GM18907 (cell line): ENCODE measurements around the gene UBE2V1.
A peak's percentile ranks its signal among the peaks of the same experiment; 100 is the strongest.
"Not testable (repeated sequence)": the region's sequence is repeated elsewhere in the genome, so short reads cannot be mapped to it uniquely, and the experiment has no call there.

Experiments
- ATAC-seq: cut with Tn5 transposase; IDR thresholded peaks from one replicate; pipeline ENCODE4 v1.9.1; 2021; ENCODE audit warnings: mild to moderate bottlenecking, moderate library complexity; ENCODE audit not compliant: unreplicated experiment

Gene UBE2V1

DNA sequence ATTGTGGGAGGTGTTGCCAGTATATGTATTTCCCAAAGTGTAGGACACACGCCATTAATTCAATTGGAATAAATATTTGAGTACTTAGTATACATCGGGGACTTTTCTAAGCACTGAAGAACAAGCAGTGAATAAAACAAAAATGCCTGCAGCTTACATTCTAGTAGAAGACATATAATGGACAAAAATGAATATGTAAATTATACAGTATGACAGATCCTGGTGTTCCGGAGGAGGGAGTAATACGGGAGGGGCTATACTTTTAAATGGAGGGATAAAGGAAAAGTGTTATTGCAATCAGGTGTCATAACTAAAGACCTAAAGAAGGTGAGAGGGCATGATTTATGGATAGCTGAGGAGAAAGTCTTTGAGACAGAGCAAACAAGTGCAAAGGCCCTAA is 15.1 kb downstream of the UBE2V1 start:
- no peak for ATAC-seq

DNA sequence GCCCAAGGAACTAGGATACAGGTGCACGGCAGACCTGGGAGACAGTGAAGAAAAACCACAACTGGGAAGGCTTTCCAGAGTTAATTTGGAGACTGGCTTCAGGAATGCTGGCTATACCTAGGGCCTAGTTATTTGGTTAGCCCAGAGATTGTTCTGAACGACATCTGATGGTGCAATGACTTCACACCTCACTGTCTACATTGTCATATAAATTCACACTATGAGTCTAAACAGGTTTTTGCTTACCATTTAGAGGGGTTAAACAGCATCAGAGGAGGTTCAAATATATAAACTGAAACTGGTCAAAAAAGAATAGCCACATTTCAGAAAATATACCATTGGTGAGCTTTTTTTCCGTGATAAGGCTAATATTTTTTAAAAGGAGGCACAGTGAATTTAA is 16.7 kb downstream of the UBE2V1 start:
- no peak for ATAC-seq

DNA sequence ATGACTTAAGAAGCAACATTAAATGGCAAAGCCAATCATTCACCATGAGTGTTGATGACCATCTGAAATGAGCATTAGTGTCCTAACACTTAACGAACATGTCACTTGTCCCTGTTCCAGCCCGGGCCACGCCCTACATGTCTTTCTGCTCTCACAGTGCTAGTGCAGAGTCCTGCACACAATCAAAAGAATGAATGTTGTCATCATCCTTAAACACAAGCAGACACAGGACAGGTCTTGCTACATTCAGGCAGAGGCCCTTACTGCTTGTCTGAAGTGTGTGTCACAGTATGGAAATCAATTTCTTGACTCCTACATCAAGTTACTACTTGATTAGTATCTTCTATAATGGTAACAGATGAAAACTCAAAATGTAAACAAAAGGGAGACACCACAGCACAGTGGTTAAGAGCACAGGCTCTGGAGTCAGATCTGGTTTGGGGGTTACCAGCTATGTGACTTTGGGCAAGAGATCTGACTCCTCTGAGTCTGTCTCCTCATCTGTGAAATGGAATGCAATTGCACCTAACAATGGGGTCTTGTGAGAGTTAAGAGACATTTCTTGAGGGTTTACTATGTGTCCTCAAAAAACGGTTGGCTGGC is 17.4 kb downstream of the UBE2V1 start:
- ATAC-seq, result no peak

DNA sequence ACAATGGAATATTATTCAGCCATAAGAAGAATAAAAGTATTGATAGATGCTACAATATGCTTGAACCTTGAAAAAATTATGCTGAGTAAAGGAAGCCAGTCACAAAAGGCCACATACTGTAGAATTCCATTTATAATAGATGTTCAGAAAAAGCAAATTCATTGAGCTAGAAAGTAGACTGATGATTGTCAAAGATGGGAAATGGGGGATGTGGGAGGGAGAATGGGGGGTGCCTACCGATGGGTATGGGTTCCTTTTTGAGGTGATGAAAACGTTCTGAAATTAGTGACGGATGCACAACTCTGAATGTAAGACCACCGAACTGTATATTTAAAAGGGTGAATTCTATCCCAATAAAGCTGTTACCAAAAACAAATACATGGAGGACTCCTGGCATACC is 18.4 kb downstream of the UBE2V1 start:
- no peak for ATAC-seq

DNA sequence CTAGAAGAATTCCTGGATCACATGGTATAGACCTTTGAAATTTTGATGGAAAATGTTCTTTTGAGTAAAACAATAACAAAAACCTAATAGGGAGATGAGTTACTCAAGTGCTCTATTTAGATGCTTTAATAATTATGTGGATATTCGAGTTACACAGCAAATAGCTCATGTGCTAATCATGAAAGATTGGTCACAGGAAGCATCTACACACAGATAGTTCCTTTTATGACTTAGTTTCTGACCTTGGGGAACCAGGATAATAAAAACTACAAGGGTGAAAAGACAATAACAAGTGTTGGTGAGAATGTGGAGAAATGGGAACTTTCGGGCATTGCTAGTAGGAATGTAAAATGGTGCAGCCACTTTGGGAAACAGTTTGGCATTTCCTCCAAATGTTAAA is 19.7 kb downstream of the UBE2V1 start:
- no peak for ATAC-seq

DNA sequence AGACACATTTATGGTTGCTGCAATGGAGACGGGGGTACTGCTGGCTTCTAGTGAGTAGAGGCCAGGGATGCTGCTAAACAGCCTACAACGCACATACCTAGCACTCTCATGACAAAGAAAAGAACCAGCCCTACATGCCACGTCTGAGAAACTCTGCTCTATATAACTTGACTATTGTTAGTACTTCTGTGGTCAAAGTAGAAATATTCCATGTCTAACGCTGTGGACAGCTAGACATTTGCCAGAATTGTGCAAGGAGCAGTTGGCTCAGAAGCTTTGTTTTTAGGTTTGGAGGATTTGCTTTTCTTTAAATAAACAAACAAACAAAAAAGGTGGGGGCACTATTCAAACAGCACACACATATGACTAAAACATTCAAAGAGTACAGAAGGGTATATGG is 20.5 kb downstream of the UBE2V1 start:
- ATAC-seq, result no peak

DNA sequence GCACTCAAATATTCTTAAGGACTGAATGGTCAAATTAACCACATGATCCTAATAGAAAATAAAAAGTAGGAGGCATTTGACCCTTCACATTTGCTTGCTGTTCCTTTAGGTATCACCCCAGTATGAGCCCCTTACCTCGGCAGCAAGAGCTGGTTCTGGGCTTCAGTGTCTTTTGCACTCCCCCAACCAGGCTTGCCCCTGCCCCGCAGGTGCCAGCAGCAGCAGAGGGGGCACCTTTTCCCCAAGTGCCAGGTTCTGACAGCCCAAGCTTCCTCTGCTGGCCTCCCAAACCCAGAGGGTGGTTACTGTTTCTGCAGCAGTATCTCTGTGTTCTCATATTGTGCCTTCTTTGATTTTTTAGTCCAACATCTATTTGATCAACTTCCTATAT is 23.2 kb downstream of the UBE2V1 start:
- ATAC-seq, result no peak

DNA sequence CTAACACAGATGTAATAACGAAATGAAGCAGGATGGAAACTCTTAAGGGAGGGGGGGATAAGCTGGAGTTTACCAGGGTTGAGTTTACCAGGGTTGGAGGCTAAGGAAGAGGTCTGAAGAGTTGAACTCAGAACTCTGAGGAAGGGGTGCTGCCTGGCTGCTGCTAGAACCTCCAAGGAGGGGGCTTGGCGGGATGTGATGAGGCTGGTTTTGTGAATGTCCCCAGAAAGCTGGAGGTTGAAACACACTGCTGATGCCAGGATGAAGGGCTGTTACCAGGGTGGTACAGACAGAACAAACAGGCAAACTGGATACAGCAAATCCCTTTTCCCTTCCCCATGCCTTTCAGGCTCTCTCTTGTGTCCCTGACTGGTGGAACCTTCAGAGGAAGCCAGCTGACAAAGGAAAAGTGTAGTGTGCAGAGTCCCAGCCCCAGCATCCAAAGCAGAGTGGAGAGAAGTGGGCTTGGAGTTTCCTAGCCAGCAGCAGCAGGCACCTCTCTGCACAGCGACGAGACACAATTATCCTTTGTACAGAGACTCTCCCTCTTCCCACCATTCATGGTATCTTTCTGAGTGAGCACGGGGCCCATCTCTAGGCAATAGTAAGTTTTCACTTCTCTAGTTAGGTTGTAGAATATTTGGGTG is 23.7 kb downstream of the UBE2V1 start:
- no peak for ATAC-seq

DNA sequence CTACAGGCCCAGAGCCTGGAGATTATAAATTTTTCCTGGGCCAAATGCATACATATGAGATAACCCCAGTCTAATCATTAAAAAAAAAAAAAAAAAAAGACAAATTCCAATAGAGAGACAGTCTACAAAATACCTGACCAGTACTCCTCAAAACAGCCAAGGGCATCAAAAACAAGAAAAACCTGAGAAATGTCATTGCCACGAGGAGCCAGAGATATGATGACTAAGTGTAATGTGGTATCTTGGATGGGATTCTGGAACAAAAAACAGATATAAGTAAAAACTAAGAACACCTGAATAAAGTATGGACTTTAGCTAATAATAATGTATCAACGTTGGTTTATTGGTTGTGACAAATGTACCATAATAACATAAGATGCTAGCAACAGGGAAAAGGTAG is 24.9 kb downstream of the UBE2V1 start:
- ATAC-seq, result no peak

DNA sequence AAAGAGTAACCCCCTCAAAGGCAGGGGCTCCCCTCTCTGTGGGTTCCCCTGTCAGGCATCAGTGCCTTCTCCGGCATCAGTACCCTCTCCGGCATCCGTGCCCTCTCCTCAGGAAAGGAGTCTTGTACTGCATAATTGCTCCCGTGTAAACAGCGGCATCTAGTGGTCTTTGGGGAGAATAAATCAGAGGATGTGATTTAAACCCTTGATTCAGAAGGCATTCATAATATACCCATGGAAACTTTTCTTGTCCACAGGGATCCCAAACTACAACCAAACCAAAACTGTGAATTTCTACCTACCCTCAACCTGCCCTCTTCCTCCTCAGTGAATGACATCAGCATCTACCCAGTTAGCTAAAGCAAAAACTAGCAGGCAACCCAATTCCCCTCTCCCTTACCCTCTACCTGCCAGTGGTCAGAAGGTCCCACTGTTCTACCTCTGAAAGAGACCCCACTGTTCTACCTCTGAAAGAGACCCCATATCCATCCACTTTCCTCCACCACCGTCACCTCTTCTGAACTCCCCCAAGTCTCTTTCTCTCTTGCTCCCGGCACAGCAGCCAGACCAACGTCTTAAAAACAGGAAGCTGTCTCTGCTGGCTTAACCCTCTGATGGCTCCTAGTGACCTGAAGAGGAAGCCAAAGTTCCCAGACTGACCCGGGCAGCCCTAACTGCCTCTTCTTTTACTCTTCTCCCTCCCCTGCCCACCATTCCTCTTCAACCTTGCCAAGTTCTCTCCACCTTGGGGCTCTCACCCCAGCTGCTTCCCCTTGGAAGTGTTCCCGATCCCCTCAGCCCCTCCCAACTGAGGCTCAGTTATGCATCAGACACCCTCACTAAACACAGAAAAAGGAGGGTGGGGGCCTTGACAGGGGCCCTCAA is 27.2 kb downstream of the UBE2V1 start:
- ATAC-seq, result no peak

DNA sequence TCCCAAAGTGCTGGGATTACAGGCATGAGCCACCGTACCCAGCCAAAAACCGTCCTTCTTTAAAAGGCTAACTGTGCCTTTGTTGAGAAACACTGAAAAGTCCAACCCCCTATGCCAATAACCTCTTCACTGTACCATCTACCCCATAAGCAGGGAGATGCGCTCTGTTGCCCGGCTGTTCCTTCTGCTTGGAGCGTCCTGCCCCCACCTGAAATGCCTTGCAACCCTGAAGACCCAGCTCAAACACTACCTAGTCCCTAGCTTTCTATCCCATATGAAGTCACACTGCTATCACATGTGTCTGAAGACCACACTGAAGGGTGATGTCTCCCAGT is 27.8 kb downstream of the UBE2V1 start:
- ATAC-seq, result no peak

DNA sequence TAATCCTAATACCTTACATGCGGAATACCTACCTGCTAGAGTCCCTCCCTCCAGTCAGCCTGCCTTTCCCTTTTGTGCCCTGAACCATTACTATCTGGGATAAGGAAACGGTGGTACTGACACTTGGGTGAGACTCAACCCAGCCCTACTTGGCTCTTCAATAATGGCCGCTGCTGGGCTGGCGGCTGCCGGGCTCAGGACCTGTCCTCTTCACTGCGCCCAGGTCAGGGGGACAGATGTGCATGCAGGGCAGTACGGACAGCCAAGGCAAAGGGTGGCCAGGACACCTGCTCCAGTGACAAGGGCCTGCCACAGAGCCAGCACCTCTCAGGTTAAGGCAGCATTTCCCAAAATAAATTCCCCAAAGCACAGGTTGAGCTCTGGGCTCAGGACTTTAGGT is 29.9 kb downstream of the UBE2V1 start:
- no peak for ATAC-seq

DNA sequence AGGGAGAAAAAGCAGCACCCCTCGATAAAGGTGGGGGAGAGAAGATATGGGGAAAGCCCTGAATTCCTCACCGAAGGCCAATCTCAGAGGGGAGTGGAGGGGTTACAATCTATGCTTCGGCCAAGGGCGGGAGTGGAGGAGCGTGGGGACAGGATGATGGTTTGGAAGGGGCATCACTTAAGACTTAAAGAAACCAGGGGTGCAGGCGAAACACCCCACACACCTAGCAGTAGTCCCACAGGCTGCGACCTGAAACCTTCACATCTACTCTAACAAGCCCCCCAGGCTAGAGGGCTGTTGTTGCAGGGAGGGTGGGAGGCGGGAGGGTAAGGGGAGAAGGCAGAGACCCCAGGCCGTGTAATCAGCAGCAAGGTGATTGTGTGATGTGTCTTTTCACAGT is 30.9 kb downstream of the UBE2V1 start:
- not testable (repeated sequence) for ATAC-seq

DNA sequence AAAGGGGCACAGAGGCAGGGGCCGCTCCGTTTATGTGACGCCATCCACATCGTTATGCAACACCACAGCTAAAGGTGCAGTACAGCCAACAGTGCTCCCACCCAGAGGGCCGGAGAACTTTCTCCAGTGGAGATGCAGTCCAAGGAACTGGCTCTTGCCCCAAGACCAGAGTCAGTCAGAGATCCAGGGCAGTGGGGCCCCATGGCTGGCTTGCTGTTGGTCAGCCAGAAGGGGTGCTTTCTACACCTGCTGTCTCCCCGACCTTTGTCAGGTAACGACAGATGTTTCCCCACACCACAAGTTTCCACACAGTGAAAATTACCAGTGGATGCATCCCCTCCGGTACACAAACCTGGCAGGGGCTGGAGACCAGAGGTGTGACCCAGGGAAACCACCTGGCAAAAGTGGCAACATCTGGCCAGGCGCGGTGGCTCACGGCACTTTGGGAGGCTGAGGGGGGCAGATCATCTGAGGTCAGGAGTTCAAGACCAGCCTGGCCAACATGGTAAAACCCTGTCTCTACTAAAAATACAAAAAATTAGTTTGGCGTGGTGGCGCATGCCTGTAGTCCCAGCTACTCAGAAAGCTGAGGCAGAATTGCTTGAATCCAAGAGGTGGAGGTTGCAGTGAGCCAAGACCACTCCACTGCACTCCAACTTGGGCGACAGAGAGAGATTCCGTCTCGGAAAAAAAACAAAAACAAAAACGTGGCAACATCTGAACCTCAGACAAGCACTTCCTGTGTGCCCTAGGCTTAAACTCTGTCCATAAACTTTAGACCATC is 34.9 kb downstream of the UBE2V1 start:
- ATAC-seq, result no peak

DNA sequence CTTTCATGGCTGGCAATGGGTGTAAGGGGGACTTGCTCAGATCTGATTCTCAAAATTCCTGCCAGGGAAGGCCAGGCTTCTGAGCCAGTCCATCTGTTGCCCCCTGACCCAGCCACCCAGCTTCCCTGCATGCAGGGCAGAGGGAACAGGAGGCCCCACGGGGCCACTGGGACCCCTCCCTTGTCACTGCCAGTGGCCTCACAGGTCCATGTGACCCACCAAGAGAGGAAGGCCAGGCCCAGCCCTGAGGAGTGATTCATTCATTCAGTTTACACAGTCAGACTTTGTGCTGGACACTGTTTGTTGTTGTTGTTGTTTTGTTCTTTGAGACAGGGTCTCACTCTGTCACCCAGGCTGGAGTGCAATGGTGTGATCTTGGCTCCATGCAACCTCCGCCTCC is 39.5 kb downstream of the UBE2V1 start:
- no peak for ATAC-seq

DNA sequence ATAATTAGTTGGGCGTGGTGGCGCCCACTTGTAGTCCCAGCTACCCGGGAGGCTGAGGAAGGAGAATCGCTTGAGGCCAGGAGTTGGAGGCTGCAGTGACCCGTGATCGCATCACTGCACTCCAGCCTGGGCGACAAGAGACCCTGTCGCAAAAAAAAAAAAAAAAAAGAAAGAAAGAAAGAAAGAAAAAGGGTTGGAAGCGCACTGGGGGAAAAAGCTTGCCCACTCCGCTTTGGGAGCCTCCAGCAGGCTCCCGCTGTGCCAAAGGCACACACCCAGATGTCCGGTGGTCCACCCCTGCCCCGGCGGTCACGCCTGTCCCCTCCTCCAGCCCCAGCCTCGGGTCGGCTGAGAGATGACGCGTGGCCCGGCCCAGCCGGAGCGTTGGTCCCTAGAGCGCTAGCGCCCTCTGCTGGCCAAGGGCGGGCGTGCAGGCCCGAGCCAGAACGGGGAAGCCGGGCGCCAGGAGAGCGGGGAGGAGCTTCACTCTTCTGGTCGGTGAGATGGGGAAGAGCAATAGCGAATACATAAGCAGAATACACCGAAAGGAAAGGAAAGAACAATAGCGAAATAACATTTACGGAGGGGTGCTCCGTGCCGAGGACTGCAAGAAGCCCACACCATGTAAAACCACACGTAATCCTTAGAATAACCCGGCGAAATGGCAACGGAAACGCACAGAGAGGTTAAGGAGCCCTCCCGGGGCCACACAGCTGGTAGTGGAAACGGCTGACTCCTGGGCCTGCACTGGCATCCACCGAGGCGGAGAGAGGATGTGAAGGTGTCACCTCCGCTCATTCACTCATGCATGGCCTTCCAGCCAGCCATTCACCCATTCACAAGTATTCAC is 41.7 kb downstream of the UBE2V1 start:
- ATAC-seq, result peak; percentile 88

DNA sequence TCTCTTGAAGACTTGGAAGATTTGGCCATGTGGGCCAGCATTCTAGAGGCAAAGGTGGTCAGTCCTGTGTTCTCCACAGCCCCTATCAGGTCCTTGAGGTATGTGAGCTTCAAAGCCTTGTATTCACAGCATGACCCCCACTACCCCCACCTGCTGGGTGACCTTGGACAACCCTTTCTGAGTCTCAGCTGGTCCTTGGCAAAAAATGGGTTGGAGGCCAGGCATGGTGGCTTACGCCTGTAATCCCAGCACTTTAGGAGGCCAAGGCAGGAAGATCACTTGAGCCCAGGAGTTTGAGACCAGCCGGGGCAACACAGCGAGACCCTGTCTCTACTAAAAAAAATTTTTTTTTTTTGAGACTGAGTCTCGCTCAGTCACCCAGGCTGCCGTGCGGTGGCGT is 42.6 kb downstream of the UBE2V1 start:
- no peak for ATAC-seq

DNA sequence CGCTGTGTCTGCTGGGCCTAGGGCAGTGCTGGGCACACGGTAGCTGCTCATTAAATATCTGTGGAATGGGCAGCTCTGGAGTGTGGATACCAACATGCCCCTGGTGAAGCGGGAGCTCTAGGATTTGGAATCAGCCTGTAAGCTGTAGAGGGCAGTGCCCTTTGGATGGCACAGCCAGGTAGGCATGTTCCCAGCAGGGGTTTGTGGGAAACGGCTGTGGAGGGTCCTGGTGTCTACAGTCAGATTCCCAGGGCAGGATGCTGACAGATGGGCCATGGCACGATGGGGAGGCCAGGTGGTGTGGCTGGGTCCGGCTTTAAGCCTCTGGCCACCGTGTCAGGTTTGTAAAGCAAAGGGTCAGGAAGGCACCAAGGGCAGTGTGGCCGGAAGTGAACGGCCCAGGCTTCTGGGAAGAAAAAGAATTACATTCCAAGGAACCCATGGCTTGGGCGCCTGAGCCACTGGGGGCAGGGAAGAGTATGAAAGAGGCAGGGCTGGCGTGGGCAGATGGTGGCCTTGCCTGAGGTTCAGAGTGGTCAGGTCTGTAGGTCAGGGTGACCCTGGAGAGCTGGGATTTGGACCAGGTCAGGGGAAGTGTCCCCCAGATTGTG is 44.8 kb downstream of the UBE2V1 start:
- no peak for ATAC-seq

DNA sequence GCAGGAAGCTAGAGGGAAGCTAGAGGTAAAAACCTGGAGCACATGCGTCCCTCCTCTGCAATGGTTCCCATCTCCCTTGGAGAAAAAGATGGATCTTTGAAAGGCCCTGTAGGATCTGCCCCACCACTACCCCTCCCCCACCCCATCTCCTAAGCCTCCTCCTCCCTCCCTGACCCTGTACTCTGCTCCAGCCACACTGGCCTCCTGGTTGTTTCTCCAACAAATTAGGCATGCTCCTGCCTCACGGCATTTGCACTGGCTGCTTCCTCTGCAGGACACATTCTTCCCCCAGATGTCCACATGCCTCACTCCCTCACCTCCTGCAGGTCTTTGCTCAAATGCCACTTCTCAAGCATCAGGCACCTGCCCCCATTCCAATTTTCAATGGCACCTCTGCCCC is 45.5 kb downstream of the UBE2V1 start:
- ATAC-seq, result no peak

DNA sequence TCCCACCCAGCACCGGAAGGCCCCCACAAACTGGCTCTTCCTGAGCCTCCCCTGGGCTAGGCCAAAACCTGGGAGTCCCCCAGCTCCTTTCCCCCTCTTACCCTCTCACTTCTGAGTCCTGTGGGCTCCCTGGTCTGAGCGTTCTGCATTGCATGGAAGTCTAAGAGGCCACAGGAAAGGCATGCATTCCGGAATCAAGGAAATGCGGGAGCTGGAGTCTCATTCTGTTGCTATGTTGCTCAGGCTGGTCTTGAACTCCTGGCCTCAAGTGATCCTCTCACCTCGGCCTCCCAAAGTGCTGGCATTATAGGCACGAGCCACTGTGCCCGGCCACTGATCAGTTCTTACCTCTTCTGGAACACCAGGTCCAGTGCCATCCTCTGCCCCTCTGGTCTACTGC is 45.9 kb downstream of the UBE2V1 start:
- ATAC-seq, result no peak
